Measurements from ENCODE around the gene REV3L.

The REV3L gene

GRCh38 chr6:111417946-111418345 lies 65.1 kb downstream of the REV3L start:
- DNase-seq, result no peak

DNA sequence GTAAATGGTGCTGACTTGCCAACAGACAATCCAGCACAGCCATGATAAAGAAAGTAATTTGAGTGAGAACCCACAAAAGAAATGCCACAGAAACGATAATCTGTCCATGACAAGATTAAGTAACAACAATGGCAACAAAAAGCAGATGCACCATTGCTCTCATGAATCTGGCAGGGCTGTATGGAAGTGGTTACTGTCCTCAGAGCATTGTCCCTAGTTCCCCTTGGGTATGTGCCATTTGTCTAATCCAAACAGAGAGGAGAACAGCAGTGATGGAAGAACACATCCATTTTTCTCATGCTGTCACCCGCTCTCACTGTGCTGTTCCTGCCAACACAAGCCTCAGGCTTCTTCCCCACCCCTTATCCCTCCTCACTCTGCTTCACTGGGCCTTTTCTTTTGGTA lies 65.8 kb downstream of the REV3L start:
- no peak for DNase-seq

DNA sequence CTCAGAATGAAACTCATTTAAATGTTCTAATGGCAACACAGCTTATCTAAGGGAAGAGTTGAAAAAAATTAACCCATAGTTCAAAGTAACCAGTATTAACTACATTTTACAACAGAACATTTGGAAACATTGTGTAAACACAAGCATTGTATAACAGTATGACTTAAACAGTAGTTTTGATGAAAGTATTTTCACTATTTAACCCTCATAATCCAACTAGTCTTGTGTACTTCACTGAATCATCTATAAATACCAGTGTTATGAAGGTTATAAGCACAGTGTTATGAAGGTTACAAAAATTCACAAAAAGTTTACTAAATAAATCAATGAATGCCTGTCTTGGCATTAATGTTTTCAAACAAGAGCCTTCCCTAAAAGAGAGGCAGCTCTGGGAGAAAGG lies 66.5 kb downstream of the REV3L start:
- DNase-seq, result no peak

GRCh38 chr6:111414373-111414772 lies 68.6 kb downstream of the REV3L start:
- no peak for DNase-seq

GRCh38 chr6:111411978-111412566 lies 70.9 kb downstream of the REV3L start:
- DNase-seq, result no peak

DNA sequence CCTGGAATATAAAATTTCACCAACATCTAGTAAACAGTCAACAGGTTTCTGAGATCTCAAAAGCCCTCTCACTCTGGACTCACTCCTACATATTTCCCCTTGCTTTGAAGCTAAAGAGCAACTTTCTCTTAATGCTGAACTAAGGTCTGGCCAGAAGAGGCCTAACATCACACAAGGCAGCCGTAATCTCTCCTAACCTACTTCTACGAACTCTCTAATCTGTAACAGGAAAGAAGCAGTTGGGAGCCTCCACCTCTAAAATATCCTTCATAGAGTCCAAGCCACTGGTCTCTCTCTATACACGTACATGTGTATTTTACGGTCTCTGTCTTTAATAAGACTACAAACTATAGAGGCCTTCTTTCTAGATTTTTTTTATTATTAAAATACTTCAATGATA lies 72.0 kb downstream of the REV3L start:
- no peak for DNase-seq

DNA sequence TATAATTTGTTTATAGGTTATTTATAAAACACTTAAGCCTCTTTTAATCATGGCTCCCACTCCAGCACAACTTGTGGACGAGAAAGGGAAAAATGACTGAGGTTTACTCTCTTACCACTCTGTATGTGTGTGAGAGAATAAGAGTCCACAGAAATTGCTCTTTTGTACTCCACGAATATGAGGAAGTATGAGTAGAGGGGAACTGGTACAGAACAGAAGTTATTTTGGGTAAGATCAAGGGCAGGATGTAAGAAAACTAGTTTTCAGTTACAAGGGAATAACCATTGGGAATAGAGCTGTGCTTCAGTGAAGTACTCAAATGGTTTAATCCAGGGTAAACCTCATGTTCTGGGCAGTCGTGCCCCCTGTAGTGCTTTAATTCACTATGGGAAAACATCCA lies 72.6 kb downstream of the REV3L start:
- no peak for DNase-seq

GRCh38 chr6:111409430-111409829 lies 73.6 kb downstream of the REV3L start:
- DNase-seq, result no peak

DNA sequence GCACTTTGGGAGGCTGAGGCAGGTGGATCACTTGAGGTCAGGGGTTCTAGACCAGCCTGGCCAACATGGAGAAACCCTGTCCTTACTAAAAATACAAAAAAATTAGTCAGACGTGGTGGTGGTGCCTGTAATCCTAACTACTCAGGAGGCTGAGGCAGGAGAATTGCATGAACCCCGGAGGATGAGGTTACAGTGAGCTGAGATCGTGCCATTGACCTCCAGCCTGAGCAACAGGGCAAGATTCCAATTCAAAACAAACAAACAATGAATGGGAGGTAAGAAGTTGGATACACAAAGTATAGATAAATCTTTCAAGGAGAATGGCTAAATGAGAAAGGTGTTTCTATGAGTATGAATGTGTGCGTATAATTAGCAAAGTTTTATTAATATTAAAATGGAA lies 75.3 kb downstream of the REV3L start:
- DNase-seq, result no peak

GRCh38 chr6:111406200-111406721 lies 76.8 kb downstream of the REV3L start:
- no peak for DNase-seq

GRCh38 chr6:111403388-111403787 lies 79.6 kb downstream of the REV3L start:
- no peak for DNase-seq

DNA sequence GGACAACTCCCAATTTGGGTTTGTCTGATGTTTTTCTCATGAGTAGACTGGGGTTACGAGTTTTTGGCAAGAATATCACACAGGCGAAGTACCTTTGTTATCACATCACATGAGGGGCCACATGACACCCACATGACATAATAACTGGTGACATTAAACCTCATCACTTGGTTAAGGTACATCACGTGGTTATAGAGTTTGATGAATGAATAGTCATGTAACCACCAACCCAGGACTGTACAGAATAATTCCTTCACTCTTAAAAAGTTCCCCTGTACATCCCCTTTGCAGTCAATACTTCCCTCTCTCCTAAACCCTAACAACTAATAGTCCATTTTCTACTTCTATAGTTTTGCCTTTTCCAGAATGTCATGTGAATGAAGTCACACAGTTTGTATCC lies 83.4 kb downstream of the REV3L start:
- DNase-seq, result no peak

GRCh38 chr6:111388681-111389080 lies 94.3 kb downstream of the REV3L start:
- DNase-seq, result no peak

- no peak for DNase-seq
Observed at GRCh38 chr6:111382476-111383294, 100.3 kb downstream of the REV3L start.

- DNase-seq, result no peak
Observed at GRCh38 chr6:111381728-111382127, 101.3 kb downstream of the REV3L start.

DNA sequence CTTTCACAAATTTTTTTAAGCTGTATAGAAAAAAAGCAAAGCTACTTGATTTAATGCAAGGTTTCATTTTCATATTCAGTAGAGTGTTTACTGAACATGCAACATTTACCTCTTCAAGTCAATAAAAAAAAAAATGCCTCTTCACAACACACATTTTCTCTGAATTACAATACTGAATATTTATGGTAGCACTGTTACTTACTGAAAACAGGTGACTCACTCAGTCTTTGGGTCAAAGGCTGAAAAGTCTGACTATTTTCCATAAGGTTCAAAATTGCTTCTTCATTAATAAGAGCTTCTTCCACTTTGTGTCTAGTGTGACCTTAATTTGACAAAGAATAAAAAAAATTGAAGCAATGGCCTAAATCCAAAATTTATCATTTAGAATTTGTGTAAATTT lies 101.9 kb downstream of the REV3L start:
- DNase-seq, result no peak

DNA sequence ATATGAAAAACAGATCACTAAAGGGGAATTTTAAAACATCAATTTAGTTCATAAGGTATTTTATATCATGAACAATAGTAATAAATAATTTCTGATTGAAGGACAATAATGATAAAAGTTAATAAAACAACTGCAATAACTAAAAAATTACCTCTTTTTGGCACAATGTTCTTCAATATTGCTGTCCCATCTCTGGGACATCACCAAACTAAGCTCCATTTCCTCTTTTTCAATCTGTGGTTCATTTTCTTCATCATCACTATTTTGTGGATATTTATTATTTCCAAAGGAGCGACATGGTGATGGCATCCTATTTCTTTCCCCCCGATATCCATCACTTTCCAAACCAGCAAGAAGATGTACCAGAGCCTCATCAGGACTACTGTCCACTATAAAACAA lies 103.2 kb downstream of the REV3L start:
- no peak for DNase-seq

GRCh38 chr6:111379302-111379701 lies 103.7 kb downstream of the REV3L start:
- no peak for DNase-seq

- no peak for DNase-seq
Observed at GRCh38 chr6:111377558-111378120, 105.4 kb downstream of the REV3L start.

- no peak for DNase-seq
Observed at GRCh38 chr6:111367393-111368088, 115.5 kb downstream of the REV3L start.

DNA sequence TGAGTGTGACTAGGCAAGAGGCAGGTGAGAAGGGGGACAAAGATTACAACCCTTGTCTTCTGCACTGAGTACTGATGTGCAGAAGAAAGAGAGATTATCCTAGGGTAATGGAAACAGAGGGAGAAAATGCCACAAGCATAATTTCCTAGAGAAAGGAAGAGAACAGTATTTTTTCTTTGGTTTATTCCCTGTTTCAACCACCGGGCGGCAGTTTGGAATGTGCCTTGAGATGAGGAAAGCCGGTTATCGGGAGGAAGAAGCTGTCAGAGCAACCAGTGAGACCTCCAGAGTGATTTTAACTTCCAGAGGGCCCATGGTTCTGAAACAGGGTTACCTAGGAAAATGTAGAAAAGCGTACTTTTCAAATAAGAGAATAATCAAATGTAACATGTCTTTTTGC lies 121.4 kb downstream of the REV3L start:
- DNase-seq, result no peak

DNA sequence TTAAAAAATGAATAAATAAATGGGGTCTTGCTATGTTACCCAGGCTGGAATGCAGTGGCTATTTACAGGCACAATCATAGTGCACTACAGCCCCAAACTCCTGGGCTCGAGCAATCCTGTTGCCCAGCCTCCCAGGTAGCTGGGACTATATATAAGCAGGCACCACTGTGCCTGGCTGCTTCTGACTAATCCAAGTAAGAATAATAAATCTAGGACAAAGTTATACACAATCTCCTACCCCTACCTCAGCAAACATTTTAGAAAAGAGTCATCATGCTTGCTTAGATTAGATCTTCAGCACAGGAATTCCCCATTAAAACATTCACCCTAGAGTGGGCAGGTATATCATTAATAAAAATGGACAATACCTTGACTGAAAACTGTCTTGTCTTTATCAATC lies 124.6 kb downstream of the REV3L start:
- DNase-seq, result no peak

DNA sequence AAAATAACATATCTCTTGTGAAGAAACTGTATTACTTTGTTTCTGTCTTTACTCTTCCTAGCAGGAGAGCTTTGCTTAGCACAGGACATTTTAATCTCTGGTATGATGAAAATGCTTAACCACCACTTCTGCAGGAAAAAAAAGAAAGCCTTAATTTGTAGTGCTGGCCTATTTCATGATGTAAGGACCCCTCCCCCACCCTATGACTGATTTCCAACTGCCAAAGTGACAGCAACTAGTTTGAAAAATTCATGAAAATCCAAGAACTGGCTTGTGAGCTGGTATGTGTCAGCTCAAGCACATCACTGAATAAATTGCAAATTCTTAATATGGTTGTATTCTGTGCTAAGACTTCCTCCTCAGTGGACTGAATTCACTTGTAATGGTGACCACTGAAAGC lies 125.3 kb downstream of the REV3L start:
- DNase-seq, result no peak

DNA sequence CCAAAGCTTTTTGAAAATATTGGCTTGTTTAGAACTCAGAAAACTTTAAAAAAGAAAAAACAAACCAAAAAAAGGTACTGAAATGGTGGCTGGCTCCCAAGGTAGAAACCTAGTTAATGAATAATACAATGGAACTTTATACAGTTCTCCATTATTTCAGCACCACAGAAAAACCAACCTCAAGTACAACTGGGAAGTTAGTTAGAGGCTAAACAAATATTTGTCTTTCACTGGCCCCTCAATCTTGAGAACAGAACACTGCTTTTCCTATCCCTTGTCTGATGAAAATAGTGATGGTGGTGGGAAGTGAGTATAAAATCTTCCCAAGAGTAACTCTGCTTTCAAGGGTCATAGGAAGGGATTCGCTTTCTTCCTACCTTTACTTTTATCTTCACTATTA lies 126.5 kb downstream of the REV3L start:
- DNase-seq, result no peak
